ENCODE results near the gene SLC37A2. TPM values are rescaled to one million over a fixed set of nuclear protein-coding genes. Genes with fewer than 3 reads are reported as not detected.
A peak's percentile ranks its signal among the peaks of the same experiment; 100 is the strongest.
"Not testable (repeated sequence)": the region's sequence is repeated elsewhere in the genome, so short reads cannot be mapped to it uniquely, and the experiment has no call there.

The SLC37A2 gene
- 153 and 174 TPM in 2 replicates for total RNA-seq (2014; rRNA removed; shearing (Covaris generic))

DNA sequence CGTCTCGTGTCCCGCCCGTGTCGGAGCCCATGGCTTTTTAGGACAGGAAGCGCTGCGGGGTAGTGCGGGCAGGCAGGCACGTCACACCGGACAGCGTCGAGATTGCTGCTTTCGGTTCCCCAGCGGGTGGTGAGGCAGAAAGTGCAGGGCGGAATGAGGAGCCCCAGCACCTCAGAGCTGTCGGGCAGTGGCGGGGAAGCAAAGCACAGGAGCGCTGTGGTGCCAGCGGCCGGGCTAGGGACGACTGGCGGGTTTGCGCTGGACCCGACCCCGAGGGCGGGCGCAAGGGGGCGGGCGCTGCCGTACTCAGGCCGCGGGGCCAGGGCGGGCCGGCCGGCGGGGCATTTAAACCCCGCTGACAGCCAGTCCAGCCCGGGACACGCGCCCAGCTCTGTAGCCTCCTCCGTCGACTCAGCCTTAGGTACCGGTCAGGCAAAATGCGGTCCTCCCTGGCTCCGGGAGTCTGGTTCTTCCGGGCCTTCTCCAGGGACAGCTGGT, at the start of gene SLC37A2:
SLC37A2 (plus strand) TSS at position 375 of the 498 bp plus-strand sequence; CDS start at position 438, 63 bp downstream.
- DNase-seq (ENCODE audit: low read depth): peak; percentile 89

DNA sequence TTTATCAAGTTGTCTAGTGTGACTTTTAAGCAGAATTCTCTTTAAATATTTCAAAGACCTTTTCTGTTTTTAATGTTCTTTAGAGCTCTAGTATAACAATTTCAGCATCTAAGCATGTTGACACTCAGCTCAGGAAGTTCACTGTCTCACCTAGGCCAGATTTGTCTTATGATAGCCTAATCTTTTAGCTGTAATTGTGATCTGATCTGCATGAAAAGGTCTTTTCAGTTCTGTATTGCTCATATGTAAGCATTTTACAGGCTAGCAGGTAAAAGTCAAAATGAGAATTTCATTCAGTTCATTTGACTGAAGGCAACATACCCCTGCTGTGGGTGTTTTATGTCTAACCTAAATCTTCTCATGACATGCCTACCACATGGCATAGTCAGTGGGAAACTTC, 46.7 kb upstream of the SLC37A2 start:
- no peak for DNase-seq (ENCODE audit: low read depth)

GRCh38 chr11:125020342-125020741, 42.8 kb upstream of the SLC37A2 start:
- no peak for DNase-seq (ENCODE audit: low read depth)

DNA sequence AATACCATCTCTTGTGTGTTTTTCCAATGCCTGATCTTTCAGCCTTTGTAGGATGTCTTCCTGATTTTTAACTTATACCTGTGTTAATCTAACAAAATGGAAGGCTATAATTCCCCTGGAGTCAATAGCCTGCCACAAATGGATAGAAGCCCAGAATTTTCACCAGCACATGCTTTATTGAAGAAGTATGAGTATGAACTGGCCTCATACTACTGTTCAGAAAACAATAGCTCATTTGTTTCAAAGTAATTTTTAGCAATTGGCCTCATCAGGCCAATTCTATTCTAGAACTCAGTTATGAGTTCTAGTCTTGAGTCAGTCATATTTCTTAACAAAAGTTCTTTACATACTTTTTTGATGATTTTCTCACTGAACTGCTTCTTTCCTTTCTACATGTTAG, 40.6 kb upstream of the SLC37A2 start:
- DNase-seq (ENCODE audit: low read depth): no peak

DNA sequence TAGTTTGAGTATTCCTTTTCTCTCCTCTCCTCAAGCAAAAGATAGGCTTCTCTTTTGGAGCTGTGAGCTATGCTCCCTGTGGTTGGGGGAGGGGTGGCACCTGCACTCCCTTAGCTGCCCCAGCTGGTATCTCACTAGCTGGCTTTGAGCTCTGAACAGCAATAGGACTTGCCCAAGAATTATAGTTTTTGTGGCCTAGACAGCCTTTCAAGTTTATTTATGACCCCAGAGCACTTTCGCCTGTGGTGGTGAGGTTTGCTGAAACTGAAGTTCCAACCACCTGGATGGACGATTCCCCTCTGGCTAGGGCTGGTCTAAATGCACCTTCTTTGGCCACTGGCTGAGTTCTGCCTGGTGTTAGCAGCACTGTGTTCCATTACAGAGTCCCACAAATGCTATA, 37.1 kb upstream of the SLC37A2 start:
- no peak for DNase-seq (ENCODE audit: low read depth)

DNA sequence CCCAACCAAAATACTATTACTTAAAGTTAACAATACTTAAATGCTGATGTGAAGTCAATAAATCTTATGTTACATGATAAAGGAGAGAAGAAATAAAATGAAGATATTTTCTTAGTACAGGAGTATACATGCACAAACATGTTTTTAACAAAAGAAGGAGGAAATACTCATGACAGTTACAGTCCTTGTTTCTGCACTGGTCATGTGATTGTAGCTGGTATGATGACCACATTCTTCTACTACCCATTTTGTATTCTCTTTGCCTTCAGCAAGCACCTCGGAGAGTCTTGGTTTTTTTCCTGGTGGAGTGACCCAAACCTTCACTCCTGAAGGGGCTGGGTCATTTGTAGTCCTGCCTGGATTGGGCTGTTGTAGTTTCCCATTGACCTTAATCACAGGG, 33.7 kb upstream of the SLC37A2 start:
- DNase-seq (ENCODE audit: low read depth): not testable (repeated sequence)

DNA sequence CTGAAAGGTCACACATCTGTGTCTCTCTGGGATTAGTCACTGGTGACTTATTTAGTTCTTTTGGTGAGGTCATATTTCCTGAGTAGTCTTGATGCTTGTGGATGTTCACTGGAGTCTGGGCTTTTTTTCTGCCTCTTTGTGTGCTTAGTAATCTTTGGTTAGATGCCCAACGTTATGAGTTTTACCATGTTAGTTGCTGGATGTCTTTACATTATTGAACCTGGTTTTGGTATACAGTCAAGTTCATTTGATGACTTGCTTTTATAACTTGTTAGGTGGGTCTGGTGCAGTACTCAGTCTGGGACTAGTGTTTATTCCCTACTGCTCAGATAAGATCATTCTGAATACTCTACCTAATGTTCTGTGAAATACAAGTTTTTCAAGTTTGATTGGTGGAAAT, 26.2 kb upstream of the SLC37A2 start:
- DNase-seq (ENCODE audit: low read depth): peak; percentile 92

- DNase-seq (ENCODE audit: low read depth): no peak
These were observed 13.8 kb upstream of the SLC37A2 start for GRCh38 chr11:125049164-125049792.

GRCh38 chr11:125052047-125052446, 11.1 kb upstream of the SLC37A2 start:
- DNase-seq (ENCODE audit: low read depth): no peak

- peak; percentile 57 for DNase-seq (ENCODE audit: low read depth)
These were observed 9.9 kb upstream of the SLC37A2 start for GRCh38 chr11:125053167-125053566.

DNA sequence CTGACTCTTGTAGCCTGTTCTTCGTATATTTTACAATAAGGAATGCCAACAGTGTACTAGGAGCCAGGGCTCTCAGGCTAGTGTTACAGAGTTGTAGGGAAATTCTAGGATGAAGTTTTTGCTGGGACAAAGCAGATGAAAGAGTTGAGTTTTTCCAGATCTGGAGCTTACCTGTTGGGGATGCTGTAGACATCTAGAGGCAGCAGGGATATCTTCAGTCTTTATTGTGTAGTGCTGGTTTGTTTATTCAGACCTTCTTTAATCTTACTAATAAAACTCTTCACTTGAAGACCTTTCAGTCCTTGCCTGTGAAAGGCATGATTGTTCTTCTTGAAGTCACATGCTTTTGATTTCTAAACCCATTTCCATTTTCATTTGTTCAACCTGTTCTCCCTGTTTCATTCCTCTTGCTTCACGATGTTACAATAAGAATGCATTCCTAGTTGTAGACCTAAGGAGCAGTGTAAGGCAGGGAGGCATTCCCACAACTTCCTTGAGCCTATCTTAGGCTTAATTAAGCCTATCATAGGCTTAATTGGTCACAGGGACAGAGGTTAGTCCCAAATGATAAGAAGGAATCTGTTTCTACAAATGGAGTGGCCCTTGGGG, 7.9 kb upstream of the SLC37A2 start:
- no peak for DNase-seq (ENCODE audit: low read depth)

- DNase-seq (ENCODE audit: low read depth): not testable (repeated sequence)
These were observed 7.0 kb upstream of the SLC37A2 start for GRCh38 chr11:125056111-125056510.

- DNase-seq (ENCODE audit: low read depth): no peak
These were observed 6.0 kb upstream of the SLC37A2 start for GRCh38 chr11:125056931-125057692.

- no peak for DNase-seq (ENCODE audit: low read depth)
These were observed 5.5 kb upstream of the SLC37A2 start for GRCh38 chr11:125057693-125058016.

- DNase-seq (ENCODE audit: low read depth): no peak
These were observed 1.8 kb upstream of the SLC37A2 start for GRCh38 chr11:125061281-125061680.

GRCh38 chr11:125062218-125062930, 731 bp upstream of the SLC37A2 start:
- no peak for DNase-seq (ENCODE audit: low read depth)

DNA sequence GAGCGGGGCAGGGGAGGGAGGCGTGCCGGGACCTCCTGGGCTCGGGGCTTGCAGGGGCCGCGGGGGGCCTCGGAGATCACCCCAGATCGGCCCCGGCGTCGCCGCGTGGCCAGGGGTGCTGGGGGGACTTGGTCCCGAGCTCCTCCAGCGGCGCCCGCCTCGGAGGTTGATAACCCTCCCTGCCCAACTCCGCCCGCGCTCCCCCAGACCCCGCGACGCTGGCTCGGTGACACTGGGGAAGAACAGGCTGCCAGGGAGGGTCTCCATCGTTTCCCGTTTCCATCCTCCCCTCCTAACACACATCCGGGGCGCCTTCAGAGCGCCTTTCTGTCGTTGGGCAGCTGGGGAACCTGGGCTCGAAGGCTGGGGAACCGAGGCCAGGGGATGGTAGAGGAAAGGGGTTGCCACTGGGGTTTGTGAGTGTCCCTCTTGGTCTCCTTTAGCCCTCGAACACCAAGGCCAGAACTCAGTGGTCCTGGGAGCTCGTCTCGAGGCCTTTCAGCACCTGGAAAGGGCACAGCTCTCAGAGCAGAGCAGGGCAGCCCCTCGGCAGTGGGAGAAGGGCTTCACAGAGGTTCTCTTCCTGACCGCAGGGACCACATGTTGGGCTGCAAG, 431 bp downstream of the SLC37A2 start:
- DNase-seq (ENCODE audit: low read depth): peak; percentile 47

DNA sequence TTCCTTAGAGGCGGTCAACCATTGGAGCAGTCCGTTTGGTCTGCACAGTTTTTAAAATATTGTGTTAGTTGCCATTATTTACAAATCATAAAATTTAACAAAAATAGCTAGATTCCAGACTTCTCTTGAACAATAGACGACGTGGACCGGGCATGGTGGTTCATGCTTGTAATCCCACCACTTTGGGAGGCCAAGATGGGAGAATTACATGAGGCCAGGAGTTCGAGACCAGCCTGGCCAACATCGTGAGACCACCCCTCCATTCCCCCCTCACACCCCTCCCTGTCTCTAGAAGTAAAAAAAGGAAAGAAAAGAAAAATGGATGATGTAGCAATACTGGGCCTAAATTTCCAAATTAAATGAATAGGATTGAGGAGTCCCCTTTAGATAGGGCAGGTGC, 965 bp downstream of the SLC37A2 start:
- DNase-seq (ENCODE audit: low read depth): no peak

- DNase-seq (ENCODE audit: low read depth): no peak
These were observed 5.3 kb downstream of the SLC37A2 start for GRCh38 chr11:125068368-125068767.

DNA sequence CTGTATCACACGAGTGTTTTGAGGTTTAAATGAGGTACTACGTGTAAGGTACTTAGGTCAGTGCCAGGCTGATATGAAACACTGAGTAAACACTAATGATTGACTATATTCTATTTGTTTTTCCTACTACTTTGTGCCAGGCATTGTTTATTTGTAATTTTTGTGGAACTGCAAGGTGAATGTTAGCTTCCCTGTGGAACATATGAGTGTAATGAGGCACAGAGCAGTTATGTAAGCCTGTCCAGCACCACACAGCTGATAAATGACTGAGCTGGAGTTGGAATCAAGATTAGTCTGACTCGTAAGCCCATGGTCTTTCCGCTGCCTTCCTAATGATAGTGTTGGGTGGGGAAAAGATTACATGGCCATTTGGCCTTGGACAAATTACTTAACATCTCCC, 5.9 kb downstream of the SLC37A2 start:
- peak; percentile 52 for DNase-seq (ENCODE audit: low read depth)

DNA sequence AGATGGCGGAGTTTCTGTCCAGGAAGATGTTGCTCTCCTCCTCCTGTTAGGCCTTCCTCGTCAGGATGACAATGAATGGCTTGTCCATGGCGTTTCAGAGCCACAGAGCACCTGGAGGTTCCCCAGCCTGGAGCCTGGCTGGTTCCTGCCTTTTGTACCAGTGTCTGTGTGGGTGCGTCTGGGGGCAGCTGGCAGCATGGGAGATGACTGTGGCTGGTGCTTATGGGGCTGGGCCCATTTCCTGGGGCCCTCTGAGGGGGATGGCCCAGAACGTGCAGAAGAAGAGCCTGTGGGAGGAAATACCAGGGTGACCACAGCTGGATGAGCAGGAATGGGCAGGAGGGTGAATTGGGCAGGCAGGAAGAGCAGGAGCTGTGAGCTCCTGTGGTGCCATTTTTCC, 6.7 kb downstream of the SLC37A2 start:
- DNase-seq (ENCODE audit: low read depth): peak; percentile 96
